Loucy (cell line): Measurements from ENCODE around the gene ZNF564.

Source experiments
- H2AFZ ChIP-seq: fragments of 200-600 bp; sonication (generic); 2 replicates; pipeline ENCODE4 v1.6.0; 2016; ENCODE audit warnings: antibody characterized with exemption, mild to moderate bottlenecking, low read length, moderate library complexity
- H3F3A ChIP-seq: fragments of 200-600 bp; 2 replicates; pipeline ENCODE4 v1.6.0; 2016; ENCODE audit warnings: antibody characterized with exemption, low read depth, mild to moderate bottlenecking
- H3K27me3 ChIP-seq: fragments of 200-600 bp; sonication (generic); 2 replicates; pipeline ENCODE4 v1.6.1; 2014; ENCODE audit warnings: low read length, mild to moderate bottlenecking; ENCODE audit not compliant: insufficient read depth, poor library complexity, severe bottlenecking
- H3K36me3 ChIP-seq: fragments of 200-600 bp; sonication (generic); 2 replicates; pipeline ENCODE4 v1.6.1; 2016; ENCODE audit warnings: low read length; ENCODE audit not compliant: insufficient read depth
- H3K4me1 ChIP-seq: fragments of 200-600 bp; sonication (generic); 2 replicates; pipeline ENCODE4 v1.5.1; 2014; ENCODE audit warnings: low read length, mild to moderate bottlenecking; ENCODE audit not compliant: insufficient read depth, poor library complexity, severe bottlenecking
- H3K4me2 ChIP-seq: fragments of 200-600 bp; sonication (generic); 2 replicates; pipeline ENCODE4 v1.6.0; 2014; ENCODE audit warnings: antibody characterized with exemption, low read length, low read depth, mild to moderate bottlenecking; ENCODE audit not compliant: poor library complexity, severe bottlenecking
- H3K4me3 ChIP-seq: fragments of 200-600 bp; sonication (generic); 2 replicates; pipeline ENCODE4 v1.5.1; 2014; ENCODE audit warnings: low read length, mild to moderate bottlenecking, mixed read lengths; ENCODE audit not compliant: poor library complexity, severe bottlenecking
- H3K79me2 ChIP-seq: fragments of 200-600 bp; sonication (generic); 2 replicates; pipeline ENCODE4 v1.6.1; 2014; ENCODE audit warnings: low read length; ENCODE audit not compliant: insufficient read depth
- H3K9ac ChIP-seq: fragments of 200-600 bp; sonication (generic); 2 replicates; pipeline ENCODE4 v1.6.0; 2014; ENCODE audit warnings: mild to moderate bottlenecking, low read depth, low read length, moderate library complexity; ENCODE audit not compliant: poor library complexity, severe bottlenecking
- H3K9me2 ChIP-seq: fragments of 200-600 bp; sonication (generic); replicated peaks from 2 replicates; pipeline ENCODE4 v1.6.1; 2016; ENCODE audit warnings: low read depth, low read length, mixed read lengths
- H3K9me3 ChIP-seq: fragments of 200-600 bp; sonication (generic); 2 replicates; pipeline ENCODE4 v1.6.1; 2014; ENCODE audit warnings: mild to moderate bottlenecking, antibody characterized with exemption, low read length, low read depth; ENCODE audit not compliant: insufficient read depth
- H4K20me1 ChIP-seq: fragments of 200-600 bp; sonication (generic); 2 replicates; pipeline ENCODE4 v1.6.0; 2014; ENCODE audit warnings: antibody characterized with exemption, low read length, mild to moderate bottlenecking; ENCODE audit not compliant: insufficient read depth, poor library complexity, severe bottlenecking
- CTCF ChIP-seq: fragments of 200-600 bp; sonication (generic); conservative IDR thresholded peaks from 2 replicates; pipeline ENCODE4 v1.5.1; 2014; ENCODE audit warnings: mild to moderate bottlenecking, antibody characterized with exemption, low read length
- EZH2phosphoT487 ChIP-seq: fragments of 200-600 bp; IDR thresholded peaks from 2 replicates; pipeline ENCODE4 v1.6.1; 2018; ENCODE audit warnings: antibody characterized with exemption, mild to moderate bottlenecking, moderate library complexity, borderline replicate concordance

ZNF564 gene

GRCh38 chr19:12564016-12564664, 12.9 kb upstream of the ZNF564 start:
- no peaks in the 10 kb centered on the region for H3F3A ChIP-seq
- H3K79me2 ChIP-seq, result no peaks in the 10 kb centered on the region
- TF ChIP-seq EZH2phosphoT487 (no peak), CTCF (peak; percentile 99)
- no peaks in the 10 kb centered on the region for H3K9me3 ChIP-seq
- H4K20me1 ChIP-seq, result no peaks in the 10 kb centered on the region
- H3K4me1 ChIP-seq, result no peaks in the 10 kb centered on the region
- peak overlapping the region; percentile 64 for H2AFZ ChIP-seq
- H3K9me2 ChIP-seq, result no peaks in the 10 kb centered on the region
- H3K36me3 ChIP-seq, result no peaks in the 10 kb centered on the region
- no peaks in the 10 kb centered on the region for H3K27me3 ChIP-seq
- H3K9ac ChIP-seq, result no peak overlapping the region
- peak overlapping the region; percentile 28 for H3K4me2 ChIP-seq
- no peak overlapping the region for H3K4me3 ChIP-seq

DNA sequence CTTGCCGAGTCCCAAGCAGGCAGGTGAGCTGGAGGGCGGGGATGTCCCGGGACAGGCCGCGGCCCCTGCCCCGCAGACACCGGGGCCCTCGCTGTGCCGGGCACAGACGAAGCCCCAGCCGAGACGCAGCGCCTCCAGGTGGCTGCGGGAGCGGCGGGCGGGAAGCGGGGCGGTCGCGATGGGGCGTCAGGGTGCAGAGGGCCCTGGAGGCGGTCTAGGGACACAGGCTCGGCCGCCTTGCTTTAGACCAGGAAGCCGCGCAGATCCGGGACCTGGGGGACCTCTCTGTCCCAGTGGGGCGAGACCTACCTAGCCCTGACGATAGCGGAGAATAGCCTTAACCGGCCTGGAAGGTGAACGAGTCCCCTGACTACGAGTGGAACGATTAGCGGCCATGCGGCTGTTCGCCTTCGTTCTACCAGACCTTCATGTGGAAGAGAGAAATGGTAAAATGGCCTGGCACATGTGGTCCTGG, 4.2 kb upstream of the ZNF564 start:
- no peaks in the 10 kb centered on the region for H3K9me2 ChIP-seq
- H3K27me3 ChIP-seq, result no peaks in the 10 kb centered on the region
- no peak overlapping the region for H3K9ac ChIP-seq
- no peaks in the 10 kb centered on the region for H3K36me3 ChIP-seq
- H2AFZ ChIP-seq, result no peak overlapping the region
- peaks cover 10% of the 10 kb centered on the region for H3K4me1 ChIP-seq
- 0 out of 2 replicates have a peak, but pooled peaks cover 2% of the 10 kb centered on the region for H3F3A ChIP-seq
- H3K9me3 ChIP-seq, result no peaks in the 10 kb centered on the region
- no peak overlapping the region for H3K4me2 ChIP-seq
- H3K4me3 ChIP-seq, result no peak overlapping the region
- H3K79me2 ChIP-seq, result peaks cover 6% of the 10 kb centered on the region
- H4K20me1 ChIP-seq, result peaks cover 4% of the 10 kb centered on the region
- no peak for TF ChIP-seq CTCF
- no peak for TF ChIP-seq EZH2phosphoT487

GRCh38 chr19:12546903-12547302, 4.4 kb downstream of the ZNF564 start:
- Histone ChIP-seq H2AFZ (no peak overlapping the region), H3K27me3 (no peaks in the 10 kb centered on the region), H3K79me2 (peaks cover 68% of the 10 kb centered on the region), H3K36me3 (no peaks in the 10 kb centered on the region), H3K4me3 (no peak overlapping the region), H3K9me2 (no peaks in the 10 kb centered on the region), H4K20me1 (peaks cover 27% of the 10 kb centered on the region), H3K9me3 (no peaks in the 10 kb centered on the region), H3K4me2 (no peak overlapping the region), H3K4me1 (peaks cover 29% of the 10 kb centered on the region), H3F3A (0 out of 2 replicates have a peak, but pooled peaks cover 2% of the 10 kb centered on the region), H3K9ac (no peak overlapping the region)
- TF ChIP-seq CTCF (no peak), EZH2phosphoT487 (no peak)
